ENCODE results near the gene GPX3.

The GPX3 gene

GRCh38 chr5:151033217-151033934 is 13.0 kb downstream of the GPX3 start:
- no peak for DNase-seq

GRCh38 chr5:151034422-151035379 is 14.3 kb downstream of the GPX3 start:
- DNase-seq, result no peak

- DNase-seq, result no peak
Measured at GRCh38 chr5:151036556-151036955, 16.2 kb downstream of the GPX3 start.

GRCh38 chr5:151037561-151038411 is 17.4 kb downstream of the GPX3 start:
- peak in 3 of 56 donors; percentile 15 to 47 (median 37) for DNase-seq

- DNase-seq, result peak in 4 of 56 donors; percentile 28 to 68 (median 52)
Measured at GRCh38 chr5:151038412-151038745, 18.0 kb downstream of the GPX3 start.

GRCh38 chr5:151038801-151039238 is 18.4 kb downstream of the GPX3 start:
- DNase-seq, result peak in 26 of 56 donors; percentile 17 to 80 (median 46)

- no peak for DNase-seq
Measured at GRCh38 chr5:151039665-151040064, 19.3 kb downstream of the GPX3 start.

- no peak for DNase-seq
Measured at GRCh38 chr5:151040211-151040747, 19.9 kb downstream of the GPX3 start.

GRCh38 chr5:151041577-151042268 is 21.3 kb downstream of the GPX3 start:
- peak in 7 of 56 donors; percentile 7 to 38 (median 24) for DNase-seq

GRCh38 chr5:151042453-151043093 is 22.2 kb downstream of the GPX3 start:
- DNase-seq, result no peak

GRCh38 chr5:151047814-151048425 is 27.5 kb downstream of the GPX3 start:
- peak in 8 of 56 donors; percentile 16 to 40 (median 21) for DNase-seq

- peak in 3 of 56 donors; percentile 2 to 26 (median 15) for DNase-seq
Measured at GRCh38 chr5:151048526-151048925, 28.1 kb downstream of the GPX3 start.

GRCh38 chr5:151051066-151051930 is 30.9 kb downstream of the GPX3 start:
- DNase-seq, result peak in 44 of 56 donors; percentile 9 to 80 (median 34)

GRCh38 chr5:151051931-151052608 is 31.7 kb downstream of the GPX3 start:
- DNase-seq, result no peak

- no peak for DNase-seq
Measured at GRCh38 chr5:151052836-151053235, 32.4 kb downstream of the GPX3 start.

GRCh38 chr5:151053796-151054462 is 33.5 kb downstream of the GPX3 start:
- no peak for DNase-seq

- no peak for DNase-seq
Measured at GRCh38 chr5:151054709-151055108, 34.3 kb downstream of the GPX3 start.

Measured in nucleus accumbens (tissue), 56 donors.